DOHH2 (cell line): ENCODE results near the gene CAMSAP1.

Source experiments
- EZH2phosphoT487 ChIP-seq: fragments of 200-600 bp; sonication (generic); IDR thresholded peaks from 2 replicates; pipeline ENCODE4 v1.6.1; 2017; ENCODE audit warnings: borderline replicate concordance, mild to moderate bottlenecking, antibody characterized with exemption, low read length, moderate library complexity, mixed read lengths
- TF ChIP-seq, protein P1 (sequence below): fragments of 200-600 bp; sonication (generic); IDR thresholded peaks from one replicate; pipeline ENCODE4 v1.5.1; 2014; ENCODE audit warnings: antibody characterized with exemption, mild to moderate bottlenecking, low read depth, low read length; ENCODE audit not compliant: poor library complexity, severe bottlenecking

DNA sequence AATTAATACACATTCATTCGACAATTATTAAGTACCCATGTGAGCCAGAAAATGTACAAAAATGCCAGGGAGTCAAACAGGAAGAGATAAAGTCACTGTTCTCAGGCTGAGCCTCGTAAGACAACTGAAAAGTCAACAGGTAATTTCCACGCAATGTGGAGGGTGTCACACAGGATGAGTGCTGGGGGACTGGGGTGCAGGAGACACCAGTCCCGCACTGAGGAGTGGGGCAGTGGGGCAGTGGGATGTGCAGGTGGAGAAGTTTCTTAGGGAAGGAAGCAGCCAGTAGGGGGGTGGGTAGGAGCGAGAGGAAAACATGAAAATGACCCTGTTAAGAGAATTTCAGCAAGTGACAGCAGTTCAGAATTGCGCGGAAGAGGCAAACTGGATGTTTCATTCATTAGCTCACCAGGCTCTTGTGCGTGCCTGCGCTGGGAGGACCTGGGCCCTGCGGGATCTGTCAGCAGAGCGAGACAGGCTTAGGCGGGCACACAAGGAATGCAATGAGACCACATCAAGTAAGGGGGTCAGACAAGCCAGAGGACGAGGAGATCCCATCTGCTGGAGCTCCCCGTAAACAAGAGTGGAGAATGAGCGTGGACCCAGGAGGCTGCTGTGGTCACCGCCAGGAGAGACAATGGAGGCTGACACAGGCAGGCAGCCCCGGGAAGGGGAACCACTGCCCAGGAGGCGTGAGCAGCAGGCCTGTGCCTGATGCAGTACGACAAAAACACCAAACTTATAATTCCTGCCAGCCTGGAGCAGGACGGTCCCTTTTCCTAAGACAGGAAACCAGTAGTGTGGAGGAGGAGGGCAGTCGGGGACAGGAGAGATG, 21.0 kb downstream of the CAMSAP1 start:
- TF ChIP-seq, protein P1, sequence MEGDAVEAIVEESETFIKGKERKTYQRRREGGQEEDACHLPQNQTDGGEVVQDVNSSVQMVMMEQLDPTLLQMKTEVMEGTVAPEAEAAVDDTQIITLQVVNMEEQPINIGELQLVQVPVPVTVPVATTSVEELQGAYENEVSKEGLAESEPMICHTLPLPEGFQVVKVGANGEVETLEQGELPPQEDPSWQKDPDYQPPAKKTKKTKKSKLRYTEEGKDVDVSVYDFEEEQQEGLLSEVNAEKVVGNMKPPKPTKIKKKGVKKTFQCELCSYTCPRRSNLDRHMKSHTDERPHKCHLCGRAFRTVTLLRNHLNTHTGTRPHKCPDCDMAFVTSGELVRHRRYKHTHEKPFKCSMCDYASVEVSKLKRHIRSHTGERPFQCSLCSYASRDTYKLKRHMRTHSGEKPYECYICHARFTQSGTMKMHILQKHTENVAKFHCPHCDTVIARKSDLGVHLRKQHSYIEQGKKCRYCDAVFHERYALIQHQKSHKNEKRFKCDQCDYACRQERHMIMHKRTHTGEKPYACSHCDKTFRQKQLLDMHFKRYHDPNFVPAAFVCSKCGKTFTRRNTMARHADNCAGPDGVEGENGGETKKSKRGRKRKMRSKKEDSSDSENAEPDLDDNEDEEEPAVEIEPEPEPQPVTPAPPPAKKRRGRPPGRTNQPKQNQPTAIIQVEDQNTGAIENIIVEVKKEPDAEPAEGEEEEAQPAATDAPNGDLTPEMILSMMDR = no peak
- TF ChIP-seq EZH2phosphoT487 = no peak
